ENCODE data around the gene ATF5. TPM values are rescaled to one million over a fixed set of nuclear protein-coding genes. Genes with fewer than 3 reads are reported as not detected.

The ATF5 gene
- total RNA-seq, 2 experiments from 2014 or later, result 265 to 527 TPM

- H3K27ac ChIP-seq (ENCODE audit: low read depth, low read length, poor library complexity, severe bottlenecking), result no peak overlapping the region
- H3K4me1 ChIP-seq (ENCODE audit: insufficient read depth, low read length, poor library complexity, severe bottlenecking), result peaks cover 5% of the 10 kb centered on the region
- DNase-seq (ENCODE audit: low spot score), result peak; percentile 77
- no peaks in the 10 kb centered on the region for H3K9me3 ChIP-seq (ENCODE audit: low read length)
- no peaks in the 10 kb centered on the region for H4K20me1 ChIP-seq (ENCODE audit: insufficient read depth, low read length)
- intact Hi-C loops (cut with micrococcal nuclease; ENCODE audit: unreplicated experiment), result no loop called here
- CTCF ChIA-PET (ENCODE audit: unreplicated experiment), result no interaction called here
- BruUV-seq (replicated peaks), result no TSS peak
- POLR2A ChIA-PET, result no interaction called here
- TF ChIP-seq CTCF (conservative IDR thresholded peaks at IDR 0.05; ENCODE audit: low read length) (peak; percentile 39; the same call in 1 of the 2 replicates), EZH2phosphoT487 (IDR thresholded peaks at IDR 0.05; ENCODE audit: borderline replicate concordance, low read depth, low read length) (no peak)
- H2AFZ ChIP-seq (ENCODE audit: low read length), result peak overlapping the region; percentile 5; the same call in 1 of the 2 replicates
- no peaks in the 10 kb centered on the region for H3K79me2 ChIP-seq (ENCODE audit: insufficient read depth, low read depth, low read length)
- H3K9me2 ChIP-seq (ENCODE audit: insufficient read depth, low read length), result no peaks in the 10 kb centered on the region
- H3K4me2 ChIP-seq (ENCODE audit: low read length), result peak overlapping the region; percentile 87
- peak overlapping the region; percentile 60 for H3K4me3 ChIP-seq (ENCODE audit: low read depth, low read length, poor library complexity, severe bottlenecking)
- no peaks in the 10 kb centered on the region for H3K36me3 ChIP-seq (ENCODE audit: insufficient read depth, low read length)
Observed at GRCh38 chr19:49890349-49891311, 38.4 kb upstream of the ATF5 start.

GRCh38 chr19:49891393-49891792, 37.6 kb upstream of the ATF5 start:
- H3K4me3 ChIP-seq (ENCODE audit: low read depth, low read length, poor library complexity, severe bottlenecking), result no peak overlapping the region
- TF ChIP-seq EZH2phosphoT487 (IDR thresholded peaks at IDR 0.05; ENCODE audit: borderline replicate concordance, low read depth, low read length) (no peak), CTCF (conservative IDR thresholded peaks at IDR 0.05; ENCODE audit: low read length) (no peak)
- BruUV-seq (replicated peaks), result no TSS peak
- POLR2A ChIA-PET, result no interaction called here
- no peaks in the 10 kb centered on the region for H3K9me2 ChIP-seq (ENCODE audit: insufficient read depth, low read length)
- H3K36me3 ChIP-seq (ENCODE audit: insufficient read depth, low read length), result no peaks in the 10 kb centered on the region
- intact Hi-C loops (cut with micrococcal nuclease; ENCODE audit: unreplicated experiment), result no loop called here
- no peaks in the 10 kb centered on the region for H3K79me2 ChIP-seq (ENCODE audit: insufficient read depth, low read depth, low read length)
- H3K4me2 ChIP-seq (ENCODE audit: low read length), result peak overlapping the region; percentile 35; the same call in 1 of the 2 replicates
- no peaks in the 10 kb centered on the region for H4K20me1 ChIP-seq (ENCODE audit: insufficient read depth, low read length)
- no peak overlapping the region for H2AFZ ChIP-seq (ENCODE audit: low read length)
- peaks cover 13% of the 10 kb centered on the region for H3K4me1 ChIP-seq (ENCODE audit: insufficient read depth, low read length, poor library complexity, severe bottlenecking)
- CTCF ChIA-PET (ENCODE audit: unreplicated experiment), result no interaction called here
- H3K9me3 ChIP-seq (ENCODE audit: low read length), result no peaks in the 10 kb centered on the region
- no peak overlapping the region for H3K27ac ChIP-seq (ENCODE audit: low read depth, low read length, poor library complexity, severe bottlenecking)
- no peak for DNase-seq (ENCODE audit: low spot score)

GRCh38 chr19:49892716-49893115, 36.3 kb upstream of the ATF5 start:
- TF ChIP-seq EZH2phosphoT487 (IDR thresholded peaks at IDR 0.05; ENCODE audit: borderline replicate concordance, low read depth, low read length) (no peak), CTCF (conservative IDR thresholded peaks at IDR 0.05; ENCODE audit: low read length) (no peak)
- intact Hi-C loops (cut with micrococcal nuclease; ENCODE audit: unreplicated experiment), result no loop called here
- H3K4me1 ChIP-seq (ENCODE audit: insufficient read depth, low read length, poor library complexity, severe bottlenecking), result peaks cover 26% of the 10 kb centered on the region
- H2AFZ ChIP-seq (ENCODE audit: low read length), result no peak overlapping the region
- H3K9me3 ChIP-seq (ENCODE audit: low read length), result no peaks in the 10 kb centered on the region
- ChIA-PET CTCF (ENCODE audit: unreplicated experiment) (no interaction called here), POLR2A (interaction anchor here (0.6 kb wide), 1 partner anchor 27 kb away, joined by 3 read pairs; no protein-coding TSS in a partner anchor)
- no peaks in the 10 kb centered on the region for H4K20me1 ChIP-seq (ENCODE audit: insufficient read depth, low read length)
- H3K27ac ChIP-seq (ENCODE audit: low read depth, low read length, poor library complexity, severe bottlenecking), result no peak overlapping the region
- no peak overlapping the region for H3K4me2 ChIP-seq (ENCODE audit: low read length)
- no peaks in the 10 kb centered on the region for H3K36me3 ChIP-seq (ENCODE audit: insufficient read depth, low read length)
- H3K4me3 ChIP-seq (ENCODE audit: low read depth, low read length, poor library complexity, severe bottlenecking), result no peak overlapping the region
- no peaks in the 10 kb centered on the region for H3K79me2 ChIP-seq (ENCODE audit: insufficient read depth, low read depth, low read length)
- no TSS peak for BruUV-seq (replicated peaks)
- no peak for DNase-seq (ENCODE audit: low spot score)
- H3K9me2 ChIP-seq (ENCODE audit: insufficient read depth, low read length), result no peaks in the 10 kb centered on the region
